ENCODE data around the gene SYPL2.

GRCh38 chr1:109493227-109493626 is 26.9 kb downstream of the SYPL2 start:
- TF ChIP-seq CTCF (conservative IDR thresholded peaks at IDR 0.05; ENCODE audit: low read length) (no peak), EZH2phosphoT487 (IDR thresholded peaks at IDR 0.05; ENCODE audit: borderline replicate concordance, low read depth, low read length) (no peak)
